ENCODE measurements around the gene NRCAM.

NRCAM gene

DNA sequence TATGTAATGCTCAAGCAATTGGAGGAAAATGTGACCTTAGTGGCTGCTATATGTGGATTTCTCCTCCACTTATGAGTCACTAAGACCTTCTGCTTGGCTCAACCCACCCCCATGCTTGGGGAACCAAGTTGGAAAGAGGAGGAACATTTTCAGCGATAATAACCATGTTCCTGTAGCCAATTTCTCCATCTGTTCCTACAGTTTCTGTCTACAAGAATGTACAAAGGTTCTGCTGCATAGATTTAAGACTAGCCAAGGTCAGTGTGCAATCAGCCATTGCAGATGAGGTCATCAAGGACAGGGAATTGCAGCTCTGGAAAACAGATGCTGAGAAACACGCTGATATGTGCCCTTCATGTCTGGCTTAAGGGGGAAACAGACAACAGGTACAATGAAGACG is 5.6 kb upstream of the NRCAM start:
- in situ Hi-C loops (cut with MboI; ENCODE audit: low sequenced_read_pairs) = no loop called here

DNA sequence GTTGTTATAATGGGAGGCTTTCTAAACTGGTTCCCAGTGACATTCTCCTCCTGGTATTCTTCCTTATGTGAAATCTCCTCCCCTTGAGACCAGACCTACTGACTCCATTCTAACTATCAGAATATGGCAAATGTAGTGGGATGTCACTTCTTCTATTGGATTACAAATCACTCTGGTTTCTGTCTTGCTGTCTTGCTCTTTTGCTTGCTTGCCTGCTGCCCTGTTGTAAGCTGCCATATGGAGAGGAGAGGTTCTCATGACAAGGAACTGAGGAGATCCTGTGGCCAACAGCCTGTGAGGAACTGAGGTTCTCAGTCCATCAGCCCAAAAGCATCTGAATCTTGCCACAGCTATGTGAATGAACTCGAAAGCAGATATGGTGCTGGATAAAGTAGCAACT is 4.7 kb upstream of the NRCAM start:
- in situ Hi-C loops (cut with MboI; ENCODE audit: low sequenced_read_pairs) = no loop called here

DNA sequence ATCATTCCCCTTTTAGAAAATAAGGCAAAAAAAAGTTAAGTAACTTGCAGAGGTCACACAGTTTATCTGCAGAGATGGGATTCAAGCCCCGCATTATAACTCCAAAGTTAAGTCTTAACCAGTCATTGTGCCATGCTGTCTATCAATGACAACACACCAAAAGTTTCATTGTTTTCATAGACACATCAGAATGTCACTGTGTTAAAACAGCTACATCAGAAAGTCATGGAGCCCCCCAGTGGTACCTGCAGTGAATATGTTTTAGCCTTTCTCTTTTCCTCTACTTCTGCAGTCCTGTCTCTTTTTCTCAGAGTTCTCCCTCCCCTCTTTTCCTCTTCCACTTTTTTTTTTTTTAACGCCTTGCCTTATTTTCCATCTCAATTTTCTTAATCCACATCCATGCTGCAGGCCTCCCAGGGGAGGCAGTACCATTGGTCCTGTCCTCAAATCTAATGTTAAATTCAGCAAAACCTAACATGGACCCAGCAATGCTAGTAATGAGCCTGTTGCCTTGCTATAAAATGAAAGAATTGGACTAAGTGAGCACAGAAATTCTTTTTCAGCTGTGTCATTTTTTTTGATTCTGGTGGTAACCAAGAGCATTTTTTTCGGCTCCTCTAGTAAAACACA is 3.8 kb upstream of the NRCAM start:
- in situ Hi-C loops (cut with MboI; ENCODE audit: low sequenced_read_pairs) = no loop called here

DNA sequence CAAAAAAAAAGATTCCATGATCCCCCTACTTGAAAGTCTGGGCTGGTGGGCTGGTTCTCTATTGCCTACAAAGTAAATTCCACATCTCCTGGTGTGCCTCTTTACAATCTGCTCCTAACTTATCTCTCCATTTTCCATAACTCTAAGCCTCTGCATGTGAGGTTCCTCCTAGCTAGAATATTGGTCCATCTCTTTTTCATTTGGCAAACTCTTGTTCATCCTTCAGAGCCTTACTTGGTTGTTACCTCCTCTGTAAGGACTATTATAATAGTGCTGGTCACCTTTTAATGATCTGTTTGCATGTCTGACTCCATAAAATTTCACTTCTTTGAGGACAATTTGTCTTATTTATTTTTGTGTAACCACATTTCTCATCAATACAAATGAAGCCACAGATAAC is 1.6 kb upstream of the NRCAM start:
- in situ Hi-C loops (cut with MboI; ENCODE audit: low sequenced_read_pairs) = no loop called here

DNA sequence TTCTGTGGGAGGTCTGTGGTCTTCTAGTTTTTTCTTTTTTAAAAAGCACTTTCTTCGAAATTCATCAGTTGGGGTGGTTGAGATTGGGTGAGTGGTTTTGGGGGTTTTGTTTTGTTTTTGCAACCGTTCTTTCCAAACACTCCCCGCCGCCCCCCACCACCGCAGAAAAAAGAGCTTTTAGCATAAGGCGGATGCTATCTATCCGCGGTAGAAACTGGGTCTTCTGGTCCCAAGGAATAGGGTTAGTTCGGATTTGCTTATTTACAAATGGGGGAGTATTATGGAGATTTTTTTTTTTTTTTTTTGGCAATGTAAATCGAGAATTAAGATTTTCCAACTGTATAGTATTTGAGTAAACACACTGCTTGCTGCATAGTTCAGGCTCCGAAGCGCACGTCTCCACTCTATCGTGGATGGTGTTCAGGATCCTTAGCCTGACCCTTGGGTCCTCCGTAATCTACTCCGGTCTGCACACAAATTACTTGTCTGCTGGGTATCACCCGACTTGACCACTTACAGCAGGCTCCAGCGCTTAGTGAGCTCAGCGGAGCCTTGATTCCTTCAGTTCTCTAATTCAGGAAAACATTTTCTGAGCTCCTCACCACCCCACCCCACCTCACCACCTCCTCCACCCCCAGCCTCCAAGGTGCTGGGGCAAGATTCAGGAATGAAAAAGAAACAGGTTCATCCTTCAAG is 757 bp upstream of the NRCAM start:
- in situ Hi-C loops (cut with MboI; ENCODE audit: low sequenced_read_pairs) = no loop called here

DNA sequence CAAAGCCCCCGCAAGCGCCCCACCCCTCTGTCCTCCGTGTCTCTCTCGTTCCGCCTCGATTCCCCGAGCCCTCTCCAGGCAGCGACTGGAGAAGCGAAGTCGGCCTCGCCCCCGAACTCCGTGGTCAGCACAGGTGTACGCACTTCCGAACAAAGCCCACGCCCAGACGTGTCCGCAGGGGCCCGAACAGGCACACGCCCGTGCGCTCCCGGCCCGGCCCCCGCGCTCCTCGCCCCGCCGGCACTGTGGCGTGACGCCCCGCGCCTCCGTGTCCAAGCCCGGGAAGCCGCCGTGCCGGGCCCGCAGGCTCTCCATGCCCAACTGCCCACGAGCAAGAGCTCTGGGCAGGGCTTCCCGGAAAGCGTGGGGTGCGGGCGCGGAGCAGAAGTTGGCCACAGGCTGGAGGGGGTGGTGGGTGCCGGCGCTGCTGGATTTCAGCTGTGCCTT is 662 bp downstream of the NRCAM start:
- in situ Hi-C loops (cut with MboI; ENCODE audit: low sequenced_read_pairs) = no loop called here

DNA sequence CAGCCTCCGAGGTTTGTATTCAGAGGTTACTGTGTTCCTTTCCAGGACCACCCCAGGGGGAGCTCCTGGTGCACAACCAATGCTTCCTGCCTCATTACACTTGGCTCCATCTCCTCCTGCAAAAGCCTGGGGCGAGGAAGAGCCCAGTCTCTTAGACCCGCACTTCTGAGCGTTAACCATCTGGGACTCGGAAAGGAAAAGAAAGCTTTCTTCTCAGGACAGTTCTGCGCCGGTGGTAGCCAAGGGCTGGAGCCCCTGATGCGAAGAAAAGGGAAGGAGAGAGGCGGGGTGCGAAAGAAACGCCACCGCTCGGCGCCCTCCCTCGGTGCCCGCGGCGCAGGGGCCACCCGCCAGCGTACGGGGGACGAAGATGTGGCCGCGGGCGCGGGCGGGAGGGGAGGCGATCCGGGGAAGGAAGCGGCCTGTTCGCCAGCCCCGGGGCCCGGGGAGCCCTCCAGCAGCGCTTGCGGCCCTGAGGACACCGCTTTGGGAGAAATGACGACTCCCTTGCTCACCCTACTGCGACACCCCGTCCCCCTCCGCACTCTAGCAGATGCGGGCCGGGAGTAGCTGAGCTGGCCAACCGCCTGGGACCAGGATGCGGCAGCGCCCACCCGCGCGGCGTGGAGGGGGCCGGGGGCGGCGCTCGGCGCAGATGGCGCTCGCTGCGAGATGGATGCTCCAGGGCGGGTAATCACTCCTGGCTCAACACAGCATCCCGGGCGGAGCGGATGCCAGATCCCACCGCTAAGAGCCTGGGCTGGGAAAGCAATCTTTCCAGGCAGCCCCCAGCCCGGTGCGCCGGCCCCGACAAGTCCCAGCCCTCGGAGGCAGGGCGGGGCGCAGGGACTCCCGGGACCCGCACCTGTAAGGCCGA is 1.3 kb downstream of the NRCAM start:
- in situ Hi-C loops (cut with MboI; ENCODE audit: low sequenced_read_pairs) = no loop called here

DNA sequence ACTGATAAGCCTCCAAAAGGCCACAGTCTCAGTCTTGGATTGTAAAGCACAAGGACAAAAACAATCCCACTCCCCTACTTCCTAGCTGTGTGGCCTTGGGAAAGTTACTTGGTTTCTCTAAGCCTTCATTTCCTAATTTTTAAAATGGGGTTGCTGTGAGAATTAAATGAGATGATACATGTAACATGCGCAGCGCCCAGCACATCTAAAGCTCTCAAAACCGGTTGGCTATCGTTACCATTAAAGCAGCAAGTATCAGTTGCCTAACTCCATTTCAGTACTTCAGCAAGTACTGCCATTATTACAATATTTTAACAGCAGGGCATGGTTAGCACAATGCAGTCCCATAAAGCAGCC is 1.9 kb downstream of the NRCAM start:
- in situ Hi-C loops (cut with MboI; ENCODE audit: low sequenced_read_pairs) = no loop called here

DNA sequence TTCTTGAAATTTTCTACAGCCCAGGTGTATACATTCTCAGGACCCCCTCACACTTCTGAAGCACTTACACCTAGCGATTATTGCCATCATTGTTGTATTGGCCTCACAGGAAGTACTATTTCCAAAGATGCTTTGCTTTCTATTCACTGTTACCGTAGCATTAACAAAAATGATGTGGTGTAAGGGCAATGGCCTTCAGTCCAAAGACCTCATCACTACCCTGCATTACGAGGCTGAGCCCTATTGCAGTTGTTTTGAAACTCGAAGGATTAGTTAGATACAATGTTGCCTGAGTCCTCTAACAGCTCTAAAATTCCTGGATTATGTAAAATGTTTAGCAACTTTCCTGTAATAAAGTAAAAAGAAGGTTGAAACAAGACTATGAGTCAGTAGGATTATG is 2.9 kb downstream of the NRCAM start:
- in situ Hi-C loops (cut with MboI; ENCODE audit: low sequenced_read_pairs) = no loop called here

DNA sequence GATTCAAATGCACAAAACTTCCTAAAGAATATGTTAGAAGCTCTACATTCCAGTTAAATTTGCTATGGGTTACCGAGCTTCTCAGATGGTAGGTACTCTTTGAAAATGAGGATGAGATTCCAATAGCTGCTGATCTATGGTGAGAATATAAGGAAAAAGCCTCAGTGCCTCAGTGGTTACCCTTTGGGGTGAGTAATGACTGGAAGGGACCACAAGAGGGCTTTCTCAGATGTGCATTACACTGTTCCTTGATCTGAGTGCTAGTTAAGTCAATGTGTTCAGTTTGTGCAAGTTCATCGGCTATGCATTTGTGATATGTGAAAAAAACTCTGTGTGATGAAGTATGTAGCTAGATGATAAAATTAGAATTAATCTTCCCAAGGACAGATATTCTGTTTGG is 3.5 kb downstream of the NRCAM start:
- in situ Hi-C loops (cut with MboI; ENCODE audit: low sequenced_read_pairs) = no loop called here

DNA sequence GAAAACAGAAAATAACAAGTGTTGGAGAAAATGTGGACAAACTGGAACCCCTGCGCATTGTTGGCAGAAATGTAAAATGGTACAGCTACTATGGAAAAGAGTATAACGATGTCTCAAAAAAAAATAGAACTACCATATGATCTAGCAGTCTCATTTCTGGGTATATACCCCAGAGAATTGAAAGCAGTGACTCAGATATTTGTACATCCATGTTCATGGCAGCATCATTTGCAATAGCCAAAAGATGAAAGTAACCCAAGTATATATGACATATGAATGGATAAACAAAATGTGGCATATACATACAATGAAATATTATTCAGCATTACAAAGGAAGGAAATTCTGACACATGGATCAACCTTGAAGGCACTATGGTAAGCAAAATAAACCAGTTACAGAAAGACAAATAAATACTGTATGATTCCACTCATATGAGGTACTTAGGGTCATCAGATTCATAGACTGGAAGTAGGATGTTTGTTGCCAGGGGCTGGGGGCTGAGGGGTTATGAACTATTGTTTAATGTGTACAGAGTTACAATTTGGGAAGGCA is 4.9 kb downstream of the NRCAM start:
- in situ Hi-C loops (cut with MboI; ENCODE audit: low sequenced_read_pairs) = no loop called here

DNA sequence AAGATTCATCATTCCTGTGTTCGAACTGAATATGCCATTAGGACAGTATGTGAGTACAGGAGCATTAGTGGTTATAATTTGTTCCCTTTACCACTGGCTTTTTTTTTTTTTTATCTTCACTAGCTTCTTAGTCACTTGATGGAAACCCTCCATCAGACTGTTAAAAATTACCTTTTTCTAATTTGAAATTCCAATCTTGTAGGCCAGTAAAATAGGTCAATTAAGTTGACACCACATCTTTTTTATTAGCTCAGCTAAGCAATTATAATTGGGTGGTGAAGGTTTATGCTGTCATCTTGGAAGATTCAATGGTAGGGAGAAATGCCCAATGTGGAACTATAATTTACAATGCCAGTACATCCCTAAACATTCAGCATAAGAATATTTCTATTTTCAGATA is 6.1 kb downstream of the NRCAM start:
- in situ Hi-C loops (cut with MboI; ENCODE audit: low sequenced_read_pairs) = no loop called here

DNA sequence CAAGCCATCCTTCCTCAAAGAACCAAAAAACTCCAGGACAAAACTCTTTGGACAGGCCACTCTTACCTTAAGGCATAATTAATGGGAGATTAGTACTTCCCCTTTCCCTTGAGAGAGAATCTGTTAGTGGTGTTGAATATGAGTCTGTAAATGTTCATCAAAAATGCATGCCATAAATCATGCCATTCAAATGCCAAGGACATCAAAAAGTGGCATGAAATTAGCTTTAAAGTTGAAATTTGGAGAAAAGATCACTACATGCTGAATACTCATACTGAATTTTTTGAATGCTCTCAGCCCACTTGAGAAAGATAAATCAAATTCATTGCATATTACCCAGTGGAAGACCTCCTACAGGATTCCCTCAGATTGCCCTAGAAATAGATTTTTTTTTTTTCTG is 6.7 kb downstream of the NRCAM start:
- in situ Hi-C loops (cut with MboI; ENCODE audit: low sequenced_read_pairs) = no loop called here

DNA sequence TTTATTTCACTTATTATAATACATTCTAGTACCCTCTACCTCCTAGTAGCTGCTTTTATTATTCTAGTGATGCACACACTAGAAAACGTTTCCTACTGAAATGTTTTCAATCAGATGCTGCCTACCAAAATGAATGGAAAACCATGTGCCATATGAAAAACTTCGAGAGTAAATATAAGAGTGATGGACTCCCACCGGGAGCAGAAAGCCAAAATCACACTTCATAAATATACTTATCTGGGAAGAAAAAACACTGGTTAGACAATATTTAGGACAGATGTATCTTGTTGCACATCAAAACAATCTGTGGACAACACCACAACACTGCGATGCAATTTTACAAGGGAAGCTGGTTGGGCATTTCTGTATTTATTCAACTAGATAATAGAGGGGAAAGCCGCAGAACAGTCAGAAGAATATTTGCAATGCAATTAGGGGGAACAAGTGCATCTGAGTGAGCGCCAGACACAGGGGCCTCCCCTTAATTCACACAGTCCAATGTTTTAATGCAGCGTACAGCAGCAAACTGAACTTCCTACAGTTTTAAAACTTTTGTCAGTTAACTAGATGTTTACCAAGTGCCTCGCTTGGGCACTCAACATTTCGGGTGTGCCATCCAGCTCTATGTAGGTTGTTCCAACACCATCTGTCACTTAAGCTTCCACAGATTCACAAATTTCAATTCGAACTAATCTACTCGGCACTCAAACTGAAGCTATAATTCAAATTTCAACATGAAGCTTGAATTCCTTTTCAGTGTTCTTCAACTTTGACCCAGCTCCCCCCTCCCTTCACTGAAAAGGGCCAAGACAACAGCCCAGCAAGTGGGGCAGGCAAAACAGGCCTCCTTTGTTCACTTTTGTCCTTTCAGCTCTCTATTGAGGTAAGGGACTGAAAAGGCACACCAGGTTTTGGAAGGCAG is 7.4 kb downstream of the NRCAM start:
- in situ Hi-C loops (cut with MboI; ENCODE audit: low sequenced_read_pairs) = no loop called here

DNA sequence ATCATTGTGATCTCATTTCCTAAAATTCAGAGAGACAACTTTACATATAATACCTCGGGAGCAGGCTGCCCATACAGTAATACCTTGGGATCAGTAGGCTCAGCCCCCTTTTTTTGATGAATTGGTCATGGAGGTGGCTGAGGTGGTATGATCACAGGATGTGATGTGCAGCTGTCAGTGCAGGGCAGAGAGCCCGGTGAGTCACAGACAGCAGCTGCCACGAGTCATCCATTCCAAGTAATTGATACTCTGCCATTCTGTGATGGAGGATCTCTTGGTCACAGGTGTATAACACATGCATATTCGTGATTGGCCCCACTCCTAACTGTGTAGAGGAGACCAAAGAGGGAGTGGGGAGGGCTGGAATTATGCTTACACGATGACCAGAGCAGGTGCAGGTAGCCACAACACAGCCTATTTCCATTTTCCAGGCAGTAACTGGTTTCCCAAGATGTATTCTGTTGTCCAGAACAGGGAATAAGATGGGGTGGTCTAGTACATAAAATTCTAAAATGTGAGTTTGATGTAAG is 14.1 kb downstream of the NRCAM start:
- in situ Hi-C loops (cut with MboI; ENCODE audit: low sequenced_read_pairs) = no loop called here

DNA sequence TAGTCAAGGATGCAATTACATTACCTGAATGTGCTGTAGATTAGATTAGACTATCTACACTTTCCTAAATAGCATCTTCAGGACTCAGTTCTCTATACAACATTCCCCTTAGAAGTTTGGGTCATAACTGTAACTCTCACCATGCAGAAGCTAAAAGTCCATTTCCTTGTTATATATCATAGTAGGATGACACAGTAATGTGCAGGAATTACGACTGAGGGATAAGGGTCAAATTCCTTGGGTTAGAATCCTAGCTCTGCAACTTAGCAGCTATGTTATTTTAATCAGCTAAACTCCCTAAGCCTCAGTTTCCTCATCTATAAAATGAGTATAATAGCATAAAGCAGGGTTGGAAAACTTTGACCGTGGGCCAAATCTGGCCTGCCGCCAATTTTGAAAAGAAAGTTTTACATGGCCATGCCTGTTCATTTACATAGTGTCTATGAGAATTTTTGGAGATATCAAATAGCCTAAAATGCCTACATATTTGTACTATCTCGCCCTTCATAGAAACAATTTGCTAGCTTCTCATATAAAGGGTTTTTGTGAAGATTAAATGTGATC is 14.8 kb downstream of the NRCAM start:
- in situ Hi-C loops (cut with MboI; ENCODE audit: low sequenced_read_pairs) = no loop called here

DNA sequence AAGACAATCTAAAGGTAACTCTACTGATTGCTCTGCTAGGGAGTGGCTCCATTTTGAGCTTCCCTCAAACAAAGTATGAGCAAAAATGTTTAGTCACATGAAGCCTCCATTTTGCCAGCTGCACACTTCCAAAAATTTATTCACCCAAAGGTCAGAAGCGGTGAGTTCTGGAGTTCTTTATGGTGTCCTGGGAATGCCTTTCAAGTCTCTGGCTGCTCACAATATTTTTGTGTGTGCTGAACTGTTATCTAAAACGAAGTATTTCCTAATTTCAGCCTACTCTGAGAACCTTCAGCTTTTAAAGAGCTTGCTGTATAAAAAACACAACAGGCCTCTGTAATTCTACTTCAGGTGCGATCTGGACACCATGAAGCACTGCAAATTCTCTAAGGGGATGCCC is 15.6 kb downstream of the NRCAM start:
- in situ Hi-C loops (cut with MboI; ENCODE audit: low sequenced_read_pairs) = no loop called here

DNA sequence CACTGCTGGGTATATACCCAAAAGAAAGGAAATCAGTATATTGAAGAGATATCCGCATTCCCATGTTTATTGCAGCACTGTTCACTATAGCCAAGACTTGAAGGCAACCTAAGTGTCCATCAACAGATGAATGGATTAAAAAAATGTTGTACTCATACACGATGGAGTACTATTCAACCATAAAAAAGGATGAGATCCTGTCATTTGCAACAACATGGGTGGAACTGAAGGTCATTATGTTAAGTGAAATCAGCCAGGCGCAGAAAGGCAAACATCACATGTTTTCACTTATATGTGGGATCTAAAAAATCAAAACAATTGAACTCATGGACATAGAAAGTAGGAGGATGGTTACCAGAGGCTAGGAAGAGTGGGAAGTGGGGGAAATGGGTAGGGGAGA is 19.3 kb downstream of the NRCAM start:
- in situ Hi-C loops (cut with MboI; ENCODE audit: low sequenced_read_pairs) = no loop called here

DNA sequence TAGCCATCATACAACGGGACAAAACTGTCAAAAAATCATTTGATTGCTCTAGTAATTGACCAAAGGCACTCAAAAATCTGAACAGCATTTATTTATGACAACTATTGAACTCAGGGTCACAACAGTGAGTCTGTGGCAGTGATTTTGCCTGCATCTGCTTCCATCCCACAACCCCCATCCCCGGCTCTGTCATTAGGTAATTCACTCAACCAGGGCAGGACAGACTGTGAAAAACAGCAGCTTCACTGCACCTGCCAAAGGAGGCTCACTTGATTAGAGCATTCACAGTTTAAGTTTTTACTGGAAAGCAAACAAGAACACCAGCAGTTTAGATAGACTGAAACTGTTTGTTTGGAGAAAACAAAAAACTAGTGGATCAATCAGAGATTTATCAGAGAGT is 22.2 kb downstream of the NRCAM start:
- in situ Hi-C loops (cut with MboI; ENCODE audit: low sequenced_read_pairs) = no loop called here

DNA sequence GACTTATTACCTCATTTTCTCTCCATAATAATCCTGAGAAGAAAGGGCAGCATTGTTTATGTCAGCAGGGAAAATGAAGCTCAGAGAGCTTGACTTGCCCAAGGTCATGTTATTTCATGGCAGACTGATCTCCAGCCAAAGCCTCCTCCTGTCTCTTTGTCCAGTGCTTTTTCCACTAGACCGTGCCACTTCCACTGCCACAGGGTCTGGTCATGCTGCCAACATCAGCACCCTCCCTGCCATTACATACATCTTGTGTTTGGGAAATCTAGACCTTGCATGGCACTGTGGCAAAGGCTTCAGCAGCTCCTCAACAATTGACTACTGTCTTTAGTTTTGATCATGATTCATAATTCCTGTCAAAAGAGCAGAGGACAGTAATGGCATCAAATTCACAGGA is 25.1 kb downstream of the NRCAM start:
- in situ Hi-C loops (cut with MboI; ENCODE audit: low sequenced_read_pairs) = no loop called here

Measured in HL-60/S4 treated with phorbol 12-myristate 13-acetate at 8.2 ng/mL for 4 days and 3 days (cell line).